K562 (cell line): Measurements from ENCODE around the gene TCEANC. TPM values are rescaled to one million over a fixed set of nuclear protein-coding genes. Genes with fewer than 3 reads are reported as not detected.
A peak's percentile ranks its signal among the peaks of the same experiment; 100 is the strongest.

ENCODE experiments used
- ATAC-seq: fragments of 200-7000 bp; cut with Tn5 transposase; 3 replicates; pipeline ENCODE4 v1.9.1; 2020; ENCODE audit warnings: moderate library complexity
- BruUV-seq: library from RNA; stranded (reverse); fragments of 400-500 nt; replicated peaks from 2 replicates; lab custom pipeline; 2021; lab: Mats Ljungman, UMichigan
- CTCF ChIA-PET: fragments of 300-600 bp; formaldehyde crosslinking; extraction: SDS; loops from one replicate; lab custom pipeline; 2021; ENCODE audit warnings: low intra/inter-chr PET ratio; lab: Yijun Ruan, JAX
- POLR2A ChIA-PET: fragments of 300-600, 350-650 bp; sonication (Branson Sonifier 250); formaldehyde crosslinking; extraction: SDS; loops from one replicate; lab custom pipeline; 2021; ENCODE audit warnings: antibody characterized with exemption, inconsistent platforms; lab: Yijun Ruan, JAX
- DNase-seq, 4 experiments: peaks; one replicate each; pipeline versions ENCODE4 v3.0.0 to v3.0.0-alpha.2; 2011 to 2018; ENCODE audit warnings: low spot score in 3 of 4, mixed read lengths in 3 of 4; ENCODE audit errors: extremely low read depth in 1 of 4
- FAIRE-seq: peaks from 2 replicates; lab custom pipeline; 2011; peaks lifted over from hg19 to GRCh38; lab: Jason Lieb, UNC
- H2AFZ ChIP-seq: 2 replicates; pipeline ENCODE4 v1.6.0; 2011; ENCODE audit warnings: low read depth, low read length, control low read depth, inconsistent platforms
- H3K27ac ChIP-seq: fragments of 200-600 bp; 3 replicates; pipeline ENCODE4 v1.8.0; 2011; ENCODE audit warnings: low read depth, mild to moderate bottlenecking, control low read depth, inconsistent platforms, low read length, moderate library complexity, mixed read lengths; ENCODE audit errors: extremely low read depth
- H3K27me3 ChIP-seq, 2 experiments: fragments of 300-600 bp in 1 of 2; 2 replicates in 1 of 2; 3 replicates in 1 of 2; pipeline versions ENCODE4 v1.6.0 to v1.8.0; 2011; ENCODE audit warnings: inconsistent platforms in 2 of 2, low read length in 2 of 2, mild to moderate bottlenecking in 1 of 2, mixed read lengths in 1 of 2, moderate library complexity in 1 of 2; ENCODE audit not compliant: control insufficient read depth in 2 of 2, insufficient read depth in 2 of 2
- H3K36me3 ChIP-seq: fragments of 300-600 bp; 3 replicates; pipeline ENCODE4 v1.8.0; 2011; ENCODE audit warnings: mild to moderate bottlenecking, low read length, inconsistent platforms; ENCODE audit not compliant: control insufficient read depth, insufficient read depth
- H3K4me1 ChIP-seq, 2 experiments: fragments of 200-600 bp in 1 of 2; replicated peaks in 1 of 2; 2 replicates in 1 of 2; 3 replicates in 1 of 2; pipeline versions ENCODE4 v1.5.1 to v1.8.0; 2011; ENCODE audit warnings: inconsistent platforms in 2 of 2, low read length in 2 of 2, mild to moderate bottlenecking in 1 of 2, mixed read lengths in 1 of 2, moderate library complexity in 1 of 2; ENCODE audit not compliant: control insufficient read depth in 2 of 2, insufficient read depth in 2 of 2
- H3K4me2 ChIP-seq: 2 replicates; pipeline ENCODE4 v1.6.1; 2011; ENCODE audit warnings: low read length, control low read depth, inconsistent platforms, mixed read lengths; ENCODE audit not compliant: insufficient read depth
- H3K4me3 ChIP-seq: fragments of 200-600 bp; sonication (generic), shearing (Covaris generic); 2 replicates; pipeline ENCODE4 v1.5.1; 2016; ENCODE audit warnings: control low read depth, inconsistent platforms
- H3K79me2 ChIP-seq: fragments of 200-600 bp; 3 replicates; pipeline ENCODE4 v1.8.0; 2011; ENCODE audit warnings: low read length, inconsistent platforms; ENCODE audit not compliant: control insufficient read depth, insufficient read depth
- H3K9ac ChIP-seq, 2 experiments: 2 replicates each; pipeline versions ENCODE4 v1.6.0 to v1.6.1; 2011; ENCODE audit warnings: low read depth in 2 of 2, low read length in 2 of 2, control low read depth in 1 of 2, inconsistent platforms in 1 of 2, mild to moderate bottlenecking in 1 of 2, mixed read lengths in 1 of 2; ENCODE audit not compliant: insufficient read depth in 1 of 2
- H3K9me1 ChIP-seq: one replicate; pipeline ENCODE4 v1.6.0; 2011; ENCODE audit warnings: inconsistent platforms, mild to moderate bottlenecking, low read length, moderate library complexity; ENCODE audit not compliant: control insufficient read depth, insufficient read depth
- H3K9me3 ChIP-seq: replicated peaks from 2 replicates; pipeline ENCODE4 v1.5.1; 2011; ENCODE audit warnings: low read depth, low read length, inconsistent platforms; ENCODE audit not compliant: control insufficient read depth, insufficient read depth
- H4K20me1 ChIP-seq: replicated peaks from 2 replicates; pipeline ENCODE4 v1.6.1; 2011; ENCODE audit warnings: low read length, inconsistent platforms, mixed read lengths; ENCODE audit not compliant: control insufficient read depth, insufficient read depth
- ADNP ChIP-seq: fragments of 200-800 bp; sonication (Bioruptor generic); IDR thresholded peaks from 2 replicates; pipeline ENCODE4 v1.6.1; 2016; ENCODE audit warnings: missing genetic modification characterization, missing compliant biosample characterization
- ATF3 ChIP-seq, 2 experiments: fragments of 450-650 bp in 1 of 2; sonication (generic) in 1 of 2; formaldehyde crosslinking in 1 of 2; IDR thresholded peaks in 1 of 2; conservative IDR thresholded peaks in 1 of 2; 2 replicates each; pipeline versions ENCODE4 v1.6.1 to v1.8.1; 2016 to 2023; ENCODE audit warnings: mild to moderate bottlenecking in 2 of 2, moderate library complexity in 2 of 2, inconsistent platforms in 1 of 2, missing genetic modification reagents in 1 of 2
- ATF7 ChIP-seq: fragments of 450-650 bp; IDR thresholded peaks from 2 replicates; pipeline ENCODE4 v1.7.1; 2014; ENCODE audit warnings: mild to moderate bottlenecking, moderate library complexity
- DIDO1 ChIP-seq: fragments of 450-650 bp; IDR thresholded peaks from 2 replicates; pipeline ENCODE4 v1.6.1; 2016; ENCODE audit warnings: low read depth, missing biosample characterization, missing genetic modification characterization
- GATAD2A ChIP-seq: fragments of 450-650 bp; IDR thresholded peaks from 2 replicates; pipeline ENCODE4 v1.6.1; 2017
- GTF2A2 ChIP-seq: IDR thresholded peaks from 2 replicates; pipeline ENCODE4 v1.6.1; 2016; ENCODE audit warnings: mild to moderate bottlenecking, missing genetic modification characterization, missing compliant biosample characterization
- NFXL1 ChIP-seq: fragments of 450-650 bp; formaldehyde crosslinking; IDR thresholded peaks from 2 replicates; pipeline ENCODE4 v1.4.0; 2021; ENCODE audit warnings: mild to moderate bottlenecking
- PML ChIP-seq: IDR thresholded peaks from 2 replicates; pipeline ENCODE4 v1.6.1; 2012; ENCODE audit warnings: low read length, inconsistent platforms
- POLR2H ChIP-seq: IDR thresholded peaks from 2 replicates; pipeline ENCODE4 v1.6.1; 2016; ENCODE audit warnings: missing genetic modification characterization, low read depth, mild to moderate bottlenecking, control low read depth, missing compliant biosample characterization, moderate library complexity
- RBM17 ChIP-seq: fragments of 200-400 bp; formaldehyde crosslinking; IDR thresholded peaks from 2 replicates; pipeline ENCODE4 v1.6.1; 2017; ENCODE audit warnings: low read depth, mild to moderate bottlenecking, low read length, borderline replicate concordance
- ZBTB8A ChIP-seq: fragments of 450-650 bp; IDR thresholded peaks from 2 replicates; pipeline ENCODE4 v1.6.1; 2018; ENCODE audit warnings: mild to moderate bottlenecking, moderate library complexity; ENCODE audit not compliant: partially characterized antibody
- ZNF174 ChIP-seq: fragments of 250-450 bp; sonication (Bioruptor Pico); IDR thresholded peaks from 2 replicates; pipeline ENCODE4 v1.4.0; 2020; ENCODE audit warnings: mild to moderate bottlenecking
- WGBS: fragments of 100-300 bp; shearing (Covaris generic); methylation state at CpG from one replicate; pipeline ENCODE4 v1.1.6; 2016; ENCODE audit warnings: low coverage, mixed read lengths; ENCODE audit not compliant: insufficient coverage; ENCODE audit errors: missing lambda C conversion rate; 5-methylcytosine and 5-hydroxymethylcytosine counted together
- in situ Hi-C: fragments of 300-500 bp; cut with MboI; formaldehyde crosslinking; loops from 4 replicates; pipeline ENCODE4 v1.15.0; 2018; ENCODE audit warnings: inconsistent platforms, mixed read lengths
- intact Hi-C: fragments of 100-400 bp; cut with micrococcal nuclease; formaldehyde crosslinking; loops from 2 replicates; pipeline ENCODE4 v1.14.2; 2022
- polyA plus RNA-seq, 8 experiments: library from polyadenylated mRNA; depleted of rRNA in 4 of 8; stranded (reverse) in 5 of 8; unstranded in 3 of 8; fragments of >200 nt; fragmentation: Nextera tagmentation in 2 of 8; fragmentation: Illumina TruSeq in 1 of 8; extraction: Ambion mirVana in 2 of 8; extraction: Trizol in 1 of 8; gene quantifications; 2 replicates each; pipeline versions ENCODE4 v1.2.1 to v1.2.3, GENCODE V29; 2011 to 2014; ENCODE audit warnings: inconsistent platforms in 1 of 8, missing spikeins in 1 of 8
- total RNA-seq, 7 experiments: library from RNA; depleted of rRNA in 6 of 7; stranded (reverse); fragments of >200 nt in 6 of 7; fragmentation: Illumina TruSeq in 2 of 7; extraction: Trizol in 2 of 7; gene quantifications; 2 replicates each; pipeline versions ENCODE4 v1.2.1 to v1.2.3, GENCODE V29; 2011 to 2021; ENCODE audit warnings: low replicate concordance in 1 of 7

The TCEANC gene
- total and polyA plus RNA-seq, 9 of the 15 experiments (the other 6 are each of a cell fraction or from before 2014, with no cell fraction given), result 1.2 to 2.8 (median 2.0) TPM

GRCh38 chrX:13694359-13694758 lies 41.4 kb downstream of the TCEANC start:
- no peak overlapping the region for H3K4me2 ChIP-seq
- H3K27ac ChIP-seq, result no peak overlapping the region
- ChIA-PET POLR2A (interaction anchor here (0.8 kb wide), 1 partner anchor 334 kb away, joined by 4 read pairs; no protein-coding TSS in a partner anchor), CTCF (no interaction called here)
- H4K20me1 ChIP-seq, result peaks cover 27% of the 10 kb centered on the region; the same call in 1 of the 2 replicates
- no peak overlapping the region for H2AFZ ChIP-seq
- ATAC-seq (no peak), FAIRE-seq (no peak), DNase-seq (no peak)
- in situ Hi-C loops, result no loop called here
- WGBS, result 75% methylated on average over 2 of the region's 2 CpGs
- BruUV-seq, result no TSS peak
- TF ChIP-seq ATF7 (peak; percentile 32; the same call in 1 of the 2 replicates), GTF2A2 (tag) (no peak), POLR2H (no peak), DIDO1 (tag) (no peak), RBM17 (no peak), GATAD2A (no peak), NFXL1 (CRISPR knock-in tag) (no peak), ZBTB8A (no peak), ATF3 (IDR thresholded peaks at IDR 0.05) (peak; percentile 67), ATF3 (CRISPR knock-in tag; conservative IDR thresholded peaks at IDR 0.05) (no peak), PML (no peak), ZNF174 (CRISPR knock-in tag) (no peak), ADNP (no peak)
- H3K9ac ChIP-seq, result no peak overlapping the region
- H3K9me3 ChIP-seq, result no peaks in the 10 kb centered on the region
- no peak overlapping the region for H3K4me3 ChIP-seq
- H3K4me1 ChIP-seq, result peaks cover 8 to 57% of the 10 kb centered on the region in 2 experiments
- peaks cover 95% of the 10 kb centered on the region for H3K79me2 ChIP-seq
- intact Hi-C loops, result no loop called here
- H3K36me3 ChIP-seq, result peaks cover 12% of the 10 kb centered on the region; the same call in 1 of the 3 replicates
- no peaks in the 10 kb centered on the region for H3K27me3 ChIP-seq
- no peaks in the 10 kb centered on the region for H3K9me1 ChIP-seq
